SU-DHL-6 (cell line): Measurements from ENCODE around the gene CENPC.

Source experiments
- H2AFZ ChIP-seq: fragments of 200-600 bp; sonication (generic); 2 replicates; pipeline ENCODE4 v1.6.1; 2014; ENCODE audit warnings: low read depth, mild to moderate bottlenecking, moderate library complexity, mixed read lengths, antibody characterized with exemption, low read length; ENCODE audit not compliant: severe bottlenecking
- H3F3A ChIP-seq: fragments of 200-600 bp; shearing (Covaris generic); 2 replicates; pipeline ENCODE4 v1.6.0; 2016; ENCODE audit warnings: antibody characterized with exemption, mild to moderate bottlenecking; ENCODE audit not compliant: insufficient read depth
- H3K27ac ChIP-seq: fragments of 200-600 bp; sonication (generic); 2 replicates; pipeline ENCODE4 v1.5.1; 2016; ENCODE audit warnings: low read depth, mild to moderate bottlenecking, low read length, moderate library complexity, mixed read lengths
- H3K27me3 ChIP-seq: fragments of 200-600 bp; sonication (generic), shearing (Covaris generic); 2 replicates; pipeline ENCODE4 v1.6.0; 2014; ENCODE audit warnings: mild to moderate bottlenecking, low read length
- H3K36me3 ChIP-seq: fragments of 200-600 bp; sonication (generic); 2 replicates; pipeline ENCODE4 v1.6.1; 2014; ENCODE audit warnings: mild to moderate bottlenecking, low read length, mixed read lengths
- H3K4me2 ChIP-seq: fragments of 300-600, 200-600 bp; shearing (Covaris generic), sonication (generic); 2 replicates; pipeline ENCODE4 v1.6.0; 2014; ENCODE audit warnings: low read length, low read depth, mild to moderate bottlenecking; ENCODE audit not compliant: poor library complexity, severe bottlenecking
- H3K4me3 ChIP-seq: fragments of 200-600 bp; sonication (generic); 2 replicates; pipeline ENCODE4 v1.5.1; 2014; ENCODE audit warnings: antibody characterized with exemption, low read length, mild to moderate bottlenecking, mixed read lengths; ENCODE audit not compliant: insufficient read depth, poor library complexity, severe bottlenecking
- H3K79me2 ChIP-seq: fragments of 200-600 bp; sonication (generic); 2 replicates; pipeline ENCODE4 v1.6.1; 2014; ENCODE audit warnings: mild to moderate bottlenecking, low read length, moderate library complexity; ENCODE audit not compliant: insufficient read depth
- H3K9ac ChIP-seq: fragments of 200-600 bp; sonication (generic); 2 replicates; pipeline ENCODE4 v1.7.0; 2014; ENCODE audit warnings: mild to moderate bottlenecking, low read length
- H3K9me2 ChIP-seq: fragments of 200-600 bp; sonication (generic); replicated peaks from 2 replicates; pipeline ENCODE4 v1.6.1; 2014; ENCODE audit warnings: low read length; ENCODE audit not compliant: insufficient read depth
- H3K9me3 ChIP-seq: fragments of 200-600 bp; sonication (generic); 2 replicates; pipeline ENCODE4 v1.6.1; 2014; ENCODE audit warnings: low read length, mixed read lengths; ENCODE audit not compliant: insufficient read depth
- H4K20me1 ChIP-seq: fragments of 200-600 bp; sonication (generic); 2 replicates; pipeline ENCODE4 v1.6.1; 2014; ENCODE audit warnings: low read depth, mild to moderate bottlenecking, antibody characterized with exemption, low read length, moderate library complexity, mixed read lengths
- CTCF ChIP-seq: fragments of 200-600 bp; sonication (generic); IDR thresholded peaks from one replicate; pipeline ENCODE4 v1.5.1; 2017; ENCODE audit warnings: antibody characterized with exemption, mild to moderate bottlenecking, low read length, moderate library complexity; ENCODE audit not compliant: insufficient read depth, poor library complexity, severe bottlenecking
- EZH2phosphoT487 ChIP-seq: fragments of 200-600 bp; sonication (generic), shearing (Covaris generic); conservative IDR thresholded peaks from 2 replicates; pipeline ENCODE4 v1.6.1; 2018; ENCODE audit warnings: mild to moderate bottlenecking, antibody characterized with exemption, low read length, moderate library complexity, mixed read lengths

Gene CENPC

GRCh38 chr4:67465032-67465762, 80.1 kb downstream of the CENPC start:
- TF ChIP-seq EZH2phosphoT487: no peak
- TF ChIP-seq CTCF: no peak
- no peak overlapping the region for H3K9ac ChIP-seq
- H3K4me3 ChIP-seq: no peak overlapping the region
- H3K27me3 ChIP-seq: no peaks in the 10 kb centered on the region
- H3K4me2 ChIP-seq: no peak overlapping the region
- H3K79me2 ChIP-seq: no peaks in the 10 kb centered on the region
- no peaks in the 10 kb centered on the region for H3K36me3 ChIP-seq
- H3K9me3 ChIP-seq: no peaks in the 10 kb centered on the region
- H4K20me1 ChIP-seq: no peaks in the 10 kb centered on the region
- H3K27ac ChIP-seq: no peak overlapping the region
- H2AFZ ChIP-seq: no peak overlapping the region
- H3K9me2 ChIP-seq: no peaks in the 10 kb centered on the region
- no peaks in the 10 kb centered on the region for H3F3A ChIP-seq

GRCh38 chr4:67460574-67460973, 84.7 kb downstream of the CENPC start:
- H3K4me2 ChIP-seq: no peak overlapping the region
- H3F3A ChIP-seq: no peaks in the 10 kb centered on the region
- TF ChIP-seq CTCF (no peak), EZH2phosphoT487 (no peak)
- H3K27me3 ChIP-seq: no peaks in the 10 kb centered on the region
- no peaks in the 10 kb centered on the region for H3K36me3 ChIP-seq
- no peaks in the 10 kb centered on the region for H3K9me3 ChIP-seq
- H4K20me1 ChIP-seq: no peaks in the 10 kb centered on the region
- H3K4me3 ChIP-seq: no peak overlapping the region
- H2AFZ ChIP-seq: no peak overlapping the region
- no peak overlapping the region for H3K9ac ChIP-seq
- no peaks in the 10 kb centered on the region for H3K79me2 ChIP-seq
- no peak overlapping the region for H3K27ac ChIP-seq
- H3K9me2 ChIP-seq: no peaks in the 10 kb centered on the region

- no peak overlapping the region for H3K27ac ChIP-seq
- no peak overlapping the region for H3K4me2 ChIP-seq
- no peaks in the 10 kb centered on the region for H3K27me3 ChIP-seq
- H3K9ac ChIP-seq: no peak overlapping the region
- no peak for TF ChIP-seq EZH2phosphoT487
- TF ChIP-seq CTCF: no peak
- no peaks in the 10 kb centered on the region for H3K9me3 ChIP-seq
- H3K79me2 ChIP-seq: no peaks in the 10 kb centered on the region
- H3K4me3 ChIP-seq: no peak overlapping the region
- no peaks in the 10 kb centered on the region for H3F3A ChIP-seq
- H3K36me3 ChIP-seq: no peaks in the 10 kb centered on the region
- no peaks in the 10 kb centered on the region for H4K20me1 ChIP-seq
- no peaks in the 10 kb centered on the region for H3K9me2 ChIP-seq
- no peak overlapping the region for H2AFZ ChIP-seq
Measured at GRCh38 chr4:67459164-67459563, 86.1 kb downstream of the CENPC start.
